Liver (tissue), 9 donors: Measurements from ENCODE around the gene ABL2. TPM values are rescaled to one million over a fixed set of nuclear protein-coding genes. Genes with fewer than 3 reads are reported as not detected.
"Not testable (repeated sequence)": the region's sequence is repeated elsewhere in the genome, so short reads cannot be mapped to it uniquely, and the experiment has no call there.

Experiments
- DNase-seq: peaks from one replicate; pipeline ENCODE4 v3.0.0-alpha.2; 2017; ENCODE audit warnings: low spot score
- H3K27ac ChIP-seq, 2 donors: one replicate each; pipeline ENCODE4 v1.7.0; 2013; ENCODE audit warnings: inconsistent platforms in 2 of 2, low read length in 2 of 2, control low read depth in 1 of 2, low read depth in 1 of 2, mild to moderate bottlenecking in 1 of 2
- H3K27me3 ChIP-seq, 4 donors: one replicate each; pipeline versions ENCODE4 v1.6.1 to v1.7.0; 2013; ENCODE audit warnings: low read length in 3 of 4, inconsistent platforms in 1 of 4, mild to moderate bottlenecking in 1 of 4, moderate library complexity in 1 of 4; ENCODE audit not compliant: control insufficient read depth in 4 of 4, insufficient read depth in 4 of 4
- H3K36me3 ChIP-seq, 4 donors: one replicate each; pipeline versions ENCODE4 v1.6.1 to v1.7.0; 2013; ENCODE audit warnings: low read length in 3 of 4, mild to moderate bottlenecking in 3 of 4, low read depth in 1 of 4, moderate library complexity in 1 of 4; ENCODE audit not compliant: control insufficient read depth in 4 of 4, insufficient read depth in 3 of 4
- H3K4me1 ChIP-seq, 4 donors: one replicate each; pipeline versions ENCODE4 v1.6.1 to v1.7.0; 2013; ENCODE audit warnings: low read length in 3 of 4, mild to moderate bottlenecking in 3 of 4, moderate library complexity in 1 of 4; ENCODE audit not compliant: control insufficient read depth in 4 of 4, insufficient read depth in 4 of 4
- H3K4me3 ChIP-seq, 3 donors: one replicate each; pipeline versions ENCODE4 v1.6.1 to v1.7.0; 2013; ENCODE audit warnings: low read length in 3 of 3, control low read depth in 1 of 3, low read depth in 1 of 3, mild to moderate bottlenecking in 1 of 3
- H3K9ac ChIP-seq, 2 donors: one replicate each; pipeline ENCODE4 v1.7.0; 2013; ENCODE audit warnings: low read length in 2 of 2, mild to moderate bottlenecking in 2 of 2, moderate library complexity in 2 of 2, control low read depth in 1 of 2, low read depth in 1 of 2
- H3K9me3 ChIP-seq, 4 donors: one replicate each; pipeline versions ENCODE4 v1.6.1 to v1.7.0; 2013; ENCODE audit warnings: low read length in 3 of 4; ENCODE audit not compliant: control insufficient read depth in 4 of 4
- ATF3 ChIP-seq: IDR thresholded peaks from 2 replicates; pipeline ENCODE4 v1.6.1; 2016; ENCODE audit warnings: antibody characterized with exemption
- FOXA1 ChIP-seq: IDR thresholded peaks from 2 replicates; pipeline ENCODE4 v1.6.1; 2016; ENCODE audit warnings: antibody characterized with exemption
- GABPA ChIP-seq, 2 donors: IDR thresholded peaks in 1 of 2; conservative IDR thresholded peaks in 1 of 2; 2 replicates each; pipeline ENCODE4 v1.6.1; 2016; ENCODE audit warnings: antibody characterized with exemption in 2 of 2, mild to moderate bottlenecking in 1 of 2, moderate library complexity in 1 of 2
- MAX ChIP-seq: IDR thresholded peaks from 2 replicates; pipeline ENCODE4 v1.6.1; 2016; ENCODE audit warnings: antibody characterized with exemption
- NR2F2 ChIP-seq: IDR thresholded peaks from 2 replicates; pipeline ENCODE4 v1.6.1; 2016; ENCODE audit warnings: antibody characterized with exemption
- RAD21 ChIP-seq, 2 donors: IDR thresholded peaks; 2 replicates each; pipeline ENCODE4 v1.6.1; 2016; ENCODE audit warnings: antibody characterized with exemption in 2 of 2, mild to moderate bottlenecking in 2 of 2
- REST ChIP-seq: IDR thresholded peaks from 2 replicates; pipeline ENCODE4 v1.6.1; 2016; ENCODE audit warnings: antibody characterized with exemption, mild to moderate bottlenecking
- RXRA ChIP-seq, 2 donors: IDR thresholded peaks; 2 replicates each; pipeline ENCODE4 v1.6.1; 2017 to 2018; ENCODE audit warnings: antibody characterized with exemption in 2 of 2, mild to moderate bottlenecking in 1 of 2
- SP1 ChIP-seq: IDR thresholded peaks from 2 replicates; pipeline ENCODE4 v1.6.1; 2018; ENCODE audit warnings: antibody characterized with exemption, mild to moderate bottlenecking
- TAF1 ChIP-seq: conservative IDR thresholded peaks from 2 replicates; pipeline ENCODE4 v1.6.1; 2016; ENCODE audit warnings: antibody characterized with exemption, mild to moderate bottlenecking
- YY1 ChIP-seq: IDR thresholded peaks from 2 replicates; pipeline ENCODE4 v1.6.1; 2016; ENCODE audit warnings: antibody characterized with exemption, mild to moderate bottlenecking
- ZBTB33 ChIP-seq: IDR thresholded peaks from 2 replicates; pipeline ENCODE4 v1.6.1; 2016; ENCODE audit warnings: antibody characterized with exemption
- WGBS: extraction: QIAGEN DNeasy Blood & Tissue Kit; methylation state at CpG from one replicate; pipeline ENCODE4 v1.1.7; 2013; 5-methylcytosine and 5-hydroxymethylcytosine counted together
- polyA plus RNA-seq, 2 donors: library from polyadenylated mRNA; stranded (reverse) in 1 of 2; unstranded in 1 of 2; fragments of 200-250 nt in 1 of 2; fragments of >200 nt in 1 of 2; fragmentation: Nextera tagmentation in 1 of 2; extraction: Ambion mirVana in 1 of 2; gene quantifications; one replicate each; pipeline versions ENCODE4 v1.2.1 to v1.2.3, GENCODE V29; 2013 to 2015
- total RNA-seq, 2 donors: library from RNA; depleted of rRNA; stranded (reverse); fragments of >200 nt; gene quantifications; one replicate each; pipeline ENCODE4 v1.2.3, GENCODE V29; 2014
- donor health status: healthy.
- donor health status: healthy.
- donor health status: healthy.
- donor health status: healthy.
- donor health status: healthy.

ABL2 gene
- total and polyA plus RNA-seq, 4 donors = 1.8 to 7.8 (median 3.4) TPM

GRCh38 chr1:179278920-179279319 lies 49.4 kb upstream of the ABL2 start:
- TF ChIP-seq FOXA1 (no peak), NR2F2 (no peak), REST (no peak), RXRA (IDR thresholded peaks at IDR 0.05) (no peak), TAF1 (no peak)

GRCh38 chr1:179274424-179274823 lies 44.9 kb upstream of the ABL2 start:
- not testable (repeated sequence) for H3K27me3 ChIP-seq, H3K27ac ChIP-seq, H3K36me3 ChIP-seq, H3K9ac ChIP-seq, H3K9me3 ChIP-seq, H3K4me3 ChIP-seq, H3K4me1 ChIP-seq, DNase-seq
- WGBS = 93% methylated on average over 5 of the region's 5 CpGs

More at GRCh38 chr1:179278920-179279319, 49.4 kb upstream of the ABL2 start:
- 98% methylated on average over 5 of the region's 5 CpGs for WGBS
- no peak overlapping the region for H3K27ac ChIP-seq
- no peaks in the 10 kb centered on the region for H3K27me3 ChIP-seq
- peaks cover 0 to 2% (median 0%) of the 10 kb centered on the region in 4 donors for H3K9me3 ChIP-seq
- no peak for DNase-seq
- no peaks in the 10 kb centered on the region for H3K4me1 ChIP-seq
- H3K36me3 ChIP-seq = no peaks in the 10 kb centered on the region
- H3K9ac ChIP-seq = no peak overlapping the region
- no peak overlapping the region for H3K4me3 ChIP-seq

GRCh38 chr1:179269071-179269470 lies 39.6 kb upstream of the ABL2 start:
- TF ChIP-seq GABPA (IDR thresholded peaks at IDR 0.05 in 1 of 2, conservative IDR thresholded peaks at IDR 0.05 in 1 of 2) = no peak
- no peak for TF ChIP-seq ZBTB33
- no peak for TF ChIP-seq MAX
- no peak for TF ChIP-seq TAF1
- TF ChIP-seq RAD21 (IDR thresholded peaks at IDR 0.05) = no peak
- no peak for TF ChIP-seq ATF3
- no peak for TF ChIP-seq FOXA1
- no peak for TF ChIP-seq YY1
- no peak for TF ChIP-seq SP1
- Histone ChIP-seq H3K9me3 (no peaks in the 10 kb centered on the region), H3K36me3 (no peaks in the 10 kb centered on the region), H3K27me3 (no peaks in the 10 kb centered on the region), H3K4me3 (no peak overlapping the region), H3K9ac (no peak overlapping the region), H3K4me1 (no peaks in the 10 kb centered on the region), H3K27ac (no peak overlapping the region)
- DNase-seq = no peak
